ENCODE data around the gene N4BP2L1.
"Not testable (repeated sequence)": the region's sequence is repeated elsewhere in the genome, so short reads cannot be mapped to it uniquely, and the experiment has no call there.

N4BP2L1 gene

DNA sequence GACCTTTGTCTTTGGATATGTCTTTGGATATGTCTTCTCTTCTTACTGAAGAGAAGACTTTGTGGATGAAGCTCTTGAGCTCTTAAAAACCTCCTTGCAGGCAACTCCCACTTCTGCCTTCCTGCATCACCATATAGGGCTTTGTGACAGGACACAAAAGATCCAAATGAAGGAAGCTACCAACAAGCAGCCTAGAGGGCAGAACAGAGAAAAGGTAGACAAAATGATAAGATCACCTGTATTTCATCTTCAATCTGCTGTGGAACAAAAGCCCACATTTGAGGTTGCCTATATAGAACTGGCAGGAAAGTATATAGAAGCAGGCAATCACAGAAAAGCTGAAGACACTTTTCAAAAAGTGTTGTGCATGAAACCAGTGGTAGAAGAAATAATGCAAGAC is 42.5 kb downstream of the N4BP2L1 start:
- no peak for DNase-seq

DNA sequence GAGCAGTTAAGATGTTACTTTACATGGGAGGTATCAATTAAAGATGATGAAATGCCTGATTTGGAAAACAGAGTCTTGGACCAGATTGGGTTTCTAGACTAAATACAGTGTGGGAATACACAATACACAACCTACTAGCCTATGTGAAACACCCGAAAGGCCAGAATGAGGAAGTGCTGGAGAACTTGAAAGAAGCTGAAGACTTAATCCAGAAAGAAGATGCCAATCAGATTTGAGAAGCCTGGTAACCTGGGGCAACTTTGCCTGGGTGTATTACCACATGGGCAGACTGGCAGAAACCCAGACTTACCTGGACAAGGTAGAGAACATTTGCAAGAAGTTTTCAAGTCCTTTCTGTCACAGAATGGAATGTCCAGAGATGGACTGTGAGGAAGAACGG is 43.2 kb downstream of the N4BP2L1 start:
- no peak for DNase-seq

DNA sequence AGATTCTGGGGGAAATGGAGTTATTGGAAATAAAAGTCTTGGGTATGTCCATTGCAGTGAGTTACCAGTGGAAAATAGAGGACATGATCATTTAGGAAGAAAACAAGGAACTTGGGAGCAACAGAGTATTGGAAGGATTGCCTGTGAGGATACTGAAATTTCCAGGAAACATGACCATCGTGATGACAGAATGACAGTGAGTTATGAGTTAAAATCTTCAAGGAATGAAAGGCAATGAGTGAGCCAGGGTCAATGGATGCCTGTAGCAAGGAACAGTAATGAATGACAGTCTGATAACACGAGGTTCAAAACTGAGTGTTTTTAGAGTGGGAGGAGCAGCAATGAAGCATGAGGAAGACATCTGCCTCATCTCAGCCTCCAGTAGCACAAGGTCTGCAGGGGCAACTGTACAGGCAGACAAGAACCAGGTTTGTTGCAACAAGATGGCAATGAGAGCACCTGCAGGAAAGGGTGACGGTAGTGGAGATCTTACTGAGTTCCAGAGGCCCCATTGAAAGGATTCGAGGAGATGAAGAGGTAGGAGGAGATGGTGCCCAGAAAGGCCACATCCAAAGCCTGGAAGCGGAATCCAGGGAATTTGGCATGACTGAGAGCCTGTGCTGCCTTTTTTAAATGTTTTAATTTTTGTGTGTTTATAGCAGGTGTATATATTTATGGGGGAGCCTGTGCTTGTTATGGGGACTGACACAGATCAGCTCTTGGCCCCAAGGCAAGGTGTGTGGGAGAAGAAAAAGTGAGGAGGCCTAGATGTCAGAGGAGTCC is 43.9 kb downstream of the N4BP2L1 start:
- no peak for DNase-seq

- DNase-seq: no peak
Observed at GRCh38 chr13:32381539-32381938, 46.4 kb downstream of the N4BP2L1 start.

GRCh38 chr13:32378012-32378411 is 49.9 kb downstream of the N4BP2L1 start:
- no peak for DNase-seq

GRCh38 chr13:32376642-32377415 is 51.1 kb downstream of the N4BP2L1 start:
- DNase-seq: no peak

GRCh38 chr13:32370805-32371204 is 57.1 kb downstream of the N4BP2L1 start:
- DNase-seq: no peak

- no peak for DNase-seq
Observed at GRCh38 chr13:32362574-32362973, 65.4 kb downstream of the N4BP2L1 start.

DNA sequence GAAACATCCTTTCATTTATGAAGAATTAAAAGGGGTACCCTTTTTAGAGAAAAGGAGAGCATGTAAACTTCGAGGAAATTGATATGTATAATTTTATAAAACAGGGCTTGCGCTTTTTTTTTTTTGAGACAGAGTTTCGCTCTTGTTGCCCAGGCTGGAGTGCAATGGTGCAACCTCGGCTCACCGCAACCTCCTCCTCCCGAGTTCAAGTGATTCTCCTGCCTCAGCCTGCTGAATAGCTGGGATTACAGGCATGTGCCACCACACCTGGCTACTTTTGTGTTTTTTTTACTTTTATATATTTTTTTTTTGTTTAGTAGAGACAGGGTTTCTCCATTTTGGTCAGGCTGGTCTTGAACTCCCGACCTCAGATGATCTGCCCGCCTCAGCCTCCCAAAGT is 72.0 kb downstream of the N4BP2L1 start:
- not testable (repeated sequence) for DNase-seq

DNA sequence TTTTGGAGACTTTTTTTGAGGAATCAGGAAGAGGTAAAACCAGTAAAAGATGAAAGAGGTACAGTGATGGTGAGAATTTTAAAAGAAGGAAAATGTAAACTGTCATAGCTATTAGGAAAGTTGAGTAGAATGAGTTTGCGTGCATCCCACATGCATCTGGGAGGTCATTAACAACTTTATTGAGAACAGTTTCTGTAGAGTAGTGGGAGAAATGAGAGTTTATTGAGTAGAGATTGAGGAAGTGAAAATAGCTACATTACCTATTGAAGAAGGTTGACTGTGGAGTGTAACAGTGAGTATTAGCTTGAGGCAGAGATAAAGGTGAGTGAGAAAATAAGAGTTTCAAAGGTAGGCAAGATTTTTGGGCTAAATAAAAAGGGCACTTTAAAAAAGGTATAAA is 73.9 kb downstream of the N4BP2L1 start:
- no peak for DNase-seq

GRCh38 chr13:32350839-32351441 is 77.0 kb downstream of the N4BP2L1 start:
- not testable (repeated sequence) for DNase-seq

Data from activated CD8-positive, alpha-beta memory T cell treated with anti-CD3 and anti-CD28 coated beads, Interleukin-2, amount 50 U/mL, for 48 hours (primary cell).